HG03571 (cell line): ENCODE data around the gene OR6C2.
"Not testable (repeated sequence)": the region's sequence is repeated elsewhere in the genome, so short reads cannot be mapped to it uniquely, and the experiment has no call there.

Experiments
- ATAC-seq: cut with Tn5 transposase; IDR thresholded peaks from one replicate; pipeline ENCODE4 v1.9.1; 2021; ENCODE audit not compliant: unreplicated experiment

Gene OR6C2

DNA sequence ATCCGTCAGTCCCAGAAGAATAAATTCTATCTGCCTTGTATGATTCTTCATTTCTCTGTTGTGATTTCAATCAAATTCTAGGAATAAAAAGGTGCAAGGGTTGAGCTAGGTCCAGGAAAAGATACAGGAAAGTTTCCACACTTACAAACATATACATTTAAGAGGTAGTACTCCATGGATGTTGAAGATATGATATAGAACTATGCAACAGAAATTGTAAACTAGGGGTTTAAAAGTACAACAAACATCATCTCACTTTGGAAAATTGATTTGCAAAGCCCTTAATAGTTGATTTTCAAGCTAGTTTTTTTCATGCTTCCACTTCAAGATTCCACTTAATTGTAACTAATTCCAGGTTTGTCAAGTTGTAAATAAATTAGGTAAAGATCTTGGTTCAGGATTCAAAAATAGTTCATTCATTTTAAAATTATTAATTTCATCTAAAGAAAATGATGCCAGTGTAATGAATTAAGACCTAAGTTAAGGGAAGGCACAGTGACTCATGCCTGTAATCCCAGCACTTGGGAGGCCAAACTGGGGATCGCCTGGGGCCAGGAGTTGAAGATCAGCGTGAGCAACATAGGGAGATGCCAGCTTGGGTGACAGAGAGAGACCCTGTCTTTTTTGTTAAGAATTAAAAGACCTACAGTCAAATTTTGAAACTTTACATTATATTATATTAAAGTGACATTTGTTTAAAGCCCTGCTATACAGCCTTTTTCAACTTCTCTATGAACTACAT is 26.4 kb downstream of the OR6C2 start, which contains the start of gene OR6C70:
OR6C70 (minus strand) TSS at position 51 of the 742 bp plus-strand sequence; CDS start at position 51, 0 bp downstream.
- ATAC-seq = no peak

DNA sequence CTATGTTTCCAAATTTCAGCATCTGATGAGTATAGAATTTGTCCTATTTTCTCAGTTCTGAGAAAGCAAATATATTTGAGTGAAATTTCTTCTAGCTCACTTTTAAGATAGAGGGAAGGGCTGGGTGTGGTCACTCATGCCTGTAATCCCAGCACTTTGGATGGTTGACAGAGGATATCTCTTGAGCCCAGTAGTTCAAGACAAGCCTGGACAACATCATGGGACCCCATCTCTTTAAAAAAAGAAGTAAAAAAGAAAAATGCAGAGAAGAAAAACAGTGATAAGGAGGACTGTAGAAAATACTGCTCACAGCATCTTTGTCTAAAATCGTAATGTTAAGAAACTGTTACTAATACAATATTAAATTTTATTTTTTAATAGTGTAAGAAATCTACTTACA is 28.4 kb downstream of the OR6C2 start:
- ATAC-seq = no peak

GRCh38 chr12:55479136-55479535 is 35.3 kb downstream of the OR6C2 start:
- ATAC-seq = not testable (repeated sequence)

- not testable (repeated sequence) for ATAC-seq
Measured at GRCh38 chr12:55484284-55484683, 40.4 kb downstream of the OR6C2 start.

DNA sequence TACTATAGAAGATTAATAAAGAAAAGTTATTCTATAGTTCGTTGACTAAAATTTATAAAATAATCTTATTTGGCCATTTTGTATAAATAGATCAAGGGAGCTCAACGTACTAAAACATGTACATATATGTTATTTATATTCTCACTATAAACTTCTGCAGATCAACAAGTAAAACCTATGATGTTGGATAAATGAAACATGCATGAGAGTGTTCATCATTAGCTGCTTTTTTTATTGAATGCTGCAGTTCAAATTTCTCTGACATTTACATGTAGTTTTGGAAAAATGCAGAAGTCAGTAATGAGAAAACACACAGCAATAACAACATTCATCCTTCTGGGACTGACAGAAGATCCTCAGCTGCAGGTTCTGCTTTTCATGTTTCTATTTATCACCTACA is 48.2 kb downstream of the OR6C2 start, which contains the start of gene OR6C68:
OR6C68 (plus strand) TSS at position 301 of the 400 bp plus-strand sequence; CDS start at position 301, 0 bp downstream.
- no peak for ATAC-seq

GRCh38 chr12:55495490-55495889 is 51.6 kb downstream of the OR6C2 start:
- ATAC-seq = no peak

GRCh38 chr12:55499231-55499630 is 55.4 kb downstream of the OR6C2 start:
- no peak for ATAC-seq

GRCh38 chr12:55499810-55500252 is 56.0 kb downstream of the OR6C2 start:
- no peak for ATAC-seq

DNA sequence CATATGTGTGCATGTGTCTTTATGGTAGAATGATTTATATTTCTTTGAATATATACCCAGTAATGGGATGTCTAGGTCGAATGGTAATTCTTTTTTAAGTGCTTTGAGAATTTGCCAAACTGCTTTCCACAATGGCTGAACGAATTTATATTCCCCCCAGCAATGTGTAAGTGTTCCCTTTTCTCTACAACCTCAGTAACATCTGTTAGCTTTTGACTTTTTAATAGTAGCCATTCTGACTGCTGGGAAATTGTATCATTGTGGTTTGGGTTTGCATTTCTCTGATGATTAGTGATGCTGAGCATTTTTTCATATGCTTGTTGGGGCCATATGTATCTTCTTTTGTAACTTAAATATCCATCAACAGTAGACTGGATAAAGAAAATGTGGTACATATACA is 57.7 kb downstream of the OR6C2 start:
- no peak for ATAC-seq
